K562 (cell line): ENCODE measurements around the gene CYTH4. TPM values are rescaled to one million over a fixed set of nuclear protein-coding genes. Genes with fewer than 3 reads are reported as not detected.
A peak's percentile ranks its signal among the peaks of the same experiment; 100 is the strongest.

Source experiments
- ATAC-seq: fragments of 200-7000 bp; cut with Tn5 transposase; 3 replicates; pipeline ENCODE4 v1.9.1; 2020; ENCODE audit warnings: moderate library complexity
- BruUV-seq: library from RNA; stranded (reverse); fragments of 400-500 nt; replicated peaks from 2 replicates; lab custom pipeline; 2021; lab: Mats Ljungman, UMichigan
- CTCF ChIA-PET: fragments of 300-600 bp; formaldehyde crosslinking; extraction: SDS; loops from one replicate; lab custom pipeline; 2021; ENCODE audit warnings: low intra/inter-chr PET ratio; lab: Yijun Ruan, JAX
- POLR2A ChIA-PET: fragments of 300-600, 350-650 bp; sonication (Branson Sonifier 250); formaldehyde crosslinking; extraction: SDS; loops from one replicate; lab custom pipeline; 2021; ENCODE audit warnings: antibody characterized with exemption, inconsistent platforms; lab: Yijun Ruan, JAX
- DNase-seq, 4 experiments: peaks; one replicate each; pipeline versions ENCODE4 v3.0.0 to v3.0.0-alpha.2; 2011 to 2018; ENCODE audit warnings: low spot score in 3 of 4, mixed read lengths in 3 of 4; ENCODE audit errors: extremely low read depth in 1 of 4
- FAIRE-seq: peaks from 2 replicates; lab custom pipeline; 2011; peaks lifted over from hg19 to GRCh38; lab: Jason Lieb, UNC
- H2AFZ ChIP-seq: 2 replicates; pipeline ENCODE4 v1.6.0; 2011; ENCODE audit warnings: low read depth, low read length, control low read depth, inconsistent platforms
- H3K27ac ChIP-seq: fragments of 200-600 bp; 3 replicates; pipeline ENCODE4 v1.8.0; 2011; ENCODE audit warnings: low read depth, mild to moderate bottlenecking, control low read depth, inconsistent platforms, low read length, moderate library complexity, mixed read lengths; ENCODE audit errors: extremely low read depth
- H3K27me3 ChIP-seq, 2 experiments: fragments of 300-600 bp in 1 of 2; 2 replicates in 1 of 2; 3 replicates in 1 of 2; pipeline versions ENCODE4 v1.6.0 to v1.8.0; 2011; ENCODE audit warnings: inconsistent platforms in 2 of 2, low read length in 2 of 2, mild to moderate bottlenecking in 1 of 2, mixed read lengths in 1 of 2, moderate library complexity in 1 of 2; ENCODE audit not compliant: control insufficient read depth in 2 of 2, insufficient read depth in 2 of 2
- H3K36me3 ChIP-seq: fragments of 300-600 bp; 3 replicates; pipeline ENCODE4 v1.8.0; 2011; ENCODE audit warnings: mild to moderate bottlenecking, low read length, inconsistent platforms; ENCODE audit not compliant: control insufficient read depth, insufficient read depth
- H3K4me1 ChIP-seq, 2 experiments: fragments of 200-600 bp in 1 of 2; replicated peaks in 1 of 2; 2 replicates in 1 of 2; 3 replicates in 1 of 2; pipeline versions ENCODE4 v1.5.1 to v1.8.0; 2011; ENCODE audit warnings: inconsistent platforms in 2 of 2, low read length in 2 of 2, mild to moderate bottlenecking in 1 of 2, mixed read lengths in 1 of 2, moderate library complexity in 1 of 2; ENCODE audit not compliant: control insufficient read depth in 2 of 2, insufficient read depth in 2 of 2
- H3K4me2 ChIP-seq: 2 replicates; pipeline ENCODE4 v1.6.1; 2011; ENCODE audit warnings: low read length, control low read depth, inconsistent platforms, mixed read lengths; ENCODE audit not compliant: insufficient read depth
- H3K4me3 ChIP-seq: fragments of 200-600 bp; sonication (generic), shearing (Covaris generic); 2 replicates; pipeline ENCODE4 v1.5.1; 2016; ENCODE audit warnings: control low read depth, inconsistent platforms
- H3K79me2 ChIP-seq: fragments of 200-600 bp; 3 replicates; pipeline ENCODE4 v1.8.0; 2011; ENCODE audit warnings: low read length, inconsistent platforms; ENCODE audit not compliant: control insufficient read depth, insufficient read depth
- H3K9ac ChIP-seq, 2 experiments: 2 replicates each; pipeline versions ENCODE4 v1.6.0 to v1.6.1; 2011; ENCODE audit warnings: low read depth in 2 of 2, low read length in 2 of 2, control low read depth in 1 of 2, inconsistent platforms in 1 of 2, mild to moderate bottlenecking in 1 of 2, mixed read lengths in 1 of 2; ENCODE audit not compliant: insufficient read depth in 1 of 2
- H3K9me1 ChIP-seq: one replicate; pipeline ENCODE4 v1.6.0; 2011; ENCODE audit warnings: inconsistent platforms, mild to moderate bottlenecking, low read length, moderate library complexity; ENCODE audit not compliant: control insufficient read depth, insufficient read depth
- H3K9me3 ChIP-seq: replicated peaks from 2 replicates; pipeline ENCODE4 v1.5.1; 2011; ENCODE audit warnings: low read depth, low read length, inconsistent platforms; ENCODE audit not compliant: control insufficient read depth, insufficient read depth
- H4K20me1 ChIP-seq: replicated peaks from 2 replicates; pipeline ENCODE4 v1.6.1; 2011; ENCODE audit warnings: low read length, inconsistent platforms, mixed read lengths; ENCODE audit not compliant: control insufficient read depth, insufficient read depth
- C11orf30 ChIP-seq: fragments of 450-650 bp; IDR thresholded peaks from 2 replicates; pipeline ENCODE4 v1.6.1; 2016; ENCODE audit warnings: low read depth, mild to moderate bottlenecking
- CGGBP1 ChIP-seq: fragments of 250-450 bp; sonication (Bioruptor Pico); IDR thresholded peaks from 2 replicates; pipeline ENCODE4 v1.9.0; 2021; ENCODE audit warnings: mild to moderate bottlenecking
- HNRNPUL1 ChIP-seq: fragments of 200-400 bp; formaldehyde crosslinking; IDR thresholded peaks from 2 replicates; pipeline ENCODE4 v1.6.1; 2017; ENCODE audit warnings: low read length
- NFIX ChIP-seq: fragments of 250-450 bp; sonication (Bioruptor Pico); IDR thresholded peaks from 2 replicates; pipeline ENCODE4 v1.4.0; 2020; ENCODE audit warnings: low read depth, mild to moderate bottlenecking, moderate library complexity
- PML ChIP-seq: IDR thresholded peaks from 2 replicates; pipeline ENCODE4 v1.6.1; 2012; ENCODE audit warnings: low read length, inconsistent platforms
- RBM25 ChIP-seq: fragments of 200-400 bp; formaldehyde crosslinking; IDR thresholded peaks from 2 replicates; pipeline ENCODE4 v1.6.1; 2018; ENCODE audit warnings: low read length, low read depth, moderate library complexity; ENCODE audit not compliant: severe bottlenecking
- TCF7 ChIP-seq: sonication (generic); IDR thresholded peaks from 2 replicates; pipeline ENCODE4 v1.6.1; 2016; ENCODE audit warnings: antibody characterized with exemption, borderline replicate concordance
- TFAM ChIP-seq: fragments of 250-450 bp; sonication (Bioruptor Pico); conservative IDR thresholded peaks from 2 replicates; pipeline ENCODE4 v1.5.0; 2021; ENCODE audit warnings: mild to moderate bottlenecking, moderate library complexity
- ZNF217 ChIP-seq: sonication (generic); formaldehyde crosslinking; IDR thresholded peaks from 2 replicates; pipeline ENCODE4 v1.8.0; 2022; ENCODE audit warnings: mild to moderate bottlenecking, missing genetic modification reagents
- whole genome bisulfite sequencing: fragments of 100-300 bp; shearing (Covaris generic); methylation state at CpG from one replicate; pipeline ENCODE4 v1.1.6; 2016; ENCODE audit warnings: low coverage, mixed read lengths; ENCODE audit not compliant: insufficient coverage; ENCODE audit errors: missing lambda C conversion rate; 5-methylcytosine and 5-hydroxymethylcytosine counted together
- in situ Hi-C: fragments of 300-500 bp; cut with MboI; formaldehyde crosslinking; loops from 4 replicates; pipeline ENCODE4 v1.15.0; 2018; ENCODE audit warnings: inconsistent platforms, mixed read lengths
- intact Hi-C: fragments of 100-400 bp; cut with micrococcal nuclease; formaldehyde crosslinking; loops from 2 replicates; pipeline ENCODE4 v1.14.2; 2022
- polyA plus RNA-seq, 8 experiments: library from polyadenylated mRNA; depleted of rRNA in 4 of 8; stranded (reverse) in 5 of 8; unstranded in 3 of 8; fragments of >200 nt; fragmentation: Nextera tagmentation in 2 of 8; fragmentation: Illumina TruSeq in 1 of 8; extraction: Ambion mirVana in 2 of 8; extraction: Trizol in 1 of 8; gene quantifications; 2 replicates each; pipeline versions ENCODE4 v1.2.1 to v1.2.3, GENCODE V29; 2011 to 2014; ENCODE audit warnings: inconsistent platforms in 1 of 8, missing spikeins in 1 of 8
- total RNA-seq, 7 experiments: library from RNA; depleted of rRNA in 6 of 7; stranded (reverse); fragments of >200 nt in 6 of 7; fragmentation: Illumina TruSeq in 2 of 7; extraction: Trizol in 2 of 7; gene quantifications; 2 replicates each; pipeline versions ENCODE4 v1.2.1 to v1.2.3, GENCODE V29; 2011 to 2021; ENCODE audit warnings: low replicate concordance in 1 of 7
- TF ChIP-seq, protein P1 (sequence below), 2 experiments: IDR thresholded peaks; 2 replicates each; pipeline ENCODE4 v1.6.1; 2012; ENCODE audit warnings: improper control_type of control experiment in 2 of 2, low read depth in 2 of 2, low read length in 2 of 2, borderline replicate concordance in 1 of 2

Gene CYTH4
- total and polyA plus RNA-seq, 9 of the 15 experiments (the other 6 are each of a cell fraction or from before 2014, with no cell fraction given): 0.03 to 2.0 (median 0.61) TPM; not detected in 1

DNA sequence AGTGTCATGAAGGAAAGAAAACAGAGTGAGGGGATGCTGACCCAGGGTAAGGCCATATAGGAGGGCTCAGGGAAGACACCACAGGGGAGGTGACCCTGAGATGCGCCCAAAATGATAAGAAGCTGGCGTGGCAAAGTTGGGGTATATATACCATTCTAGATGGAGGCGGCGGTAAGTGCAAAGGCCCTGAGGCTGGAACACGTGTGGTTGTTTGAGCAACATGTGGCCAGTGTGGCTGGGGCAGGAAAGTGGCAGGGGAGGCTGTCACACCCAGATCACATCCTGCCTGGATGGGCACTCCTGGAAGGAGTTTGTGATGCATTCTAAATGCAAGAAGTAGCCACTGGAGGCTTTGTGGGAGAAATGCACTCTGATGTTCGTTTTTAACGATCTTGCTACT is 70.2 kb downstream of the CYTH4 start:
- in situ Hi-C loops: no loop called here
- CTCF ChIA-PET: no interaction called here

DNA sequence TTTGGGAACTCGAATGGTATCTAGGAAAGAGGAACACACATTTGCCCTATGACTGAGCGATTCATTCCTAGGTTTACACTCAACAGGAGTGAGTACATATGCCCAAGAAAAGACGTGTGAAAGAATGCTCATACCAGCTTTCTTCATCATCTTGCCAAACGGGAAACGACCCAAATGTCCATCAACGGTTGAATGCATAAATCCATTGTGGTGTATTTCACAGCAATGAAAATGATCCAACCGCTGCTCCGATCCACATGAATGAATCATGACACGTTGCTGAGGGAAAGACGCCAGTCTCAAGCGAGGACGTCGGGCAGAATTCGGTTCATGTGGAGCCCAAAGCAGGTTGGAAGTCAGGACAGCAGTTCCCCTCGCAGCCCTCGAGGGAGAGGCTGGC is 71.5 kb downstream of the CYTH4 start:
- POLR2A ChIA-PET: no interaction called here
- CTCF ChIA-PET: no interaction called here
- no peak overlapping the region for H2AFZ ChIP-seq
- H3K36me3 ChIP-seq: no peaks in the 10 kb centered on the region
- H3K79me2 ChIP-seq: no peaks in the 10 kb centered on the region
- H3K4me3 ChIP-seq: no peak overlapping the region
- H3K4me1 ChIP-seq: no peaks in the 10 kb centered on the region; a peak in 1 of 5 replicates
- no peak overlapping the region for H3K27ac ChIP-seq
- no peak for ATAC-seq
- intact Hi-C loops: no loop called here
- no peak for FAIRE-seq
- no peak overlapping the region for H3K4me2 ChIP-seq
- H3K9me3 ChIP-seq: no peaks in the 10 kb centered on the region
- DNase-seq: no peak
- H3K27me3 ChIP-seq: peaks cover 12 to 86% of the 10 kb centered on the region in 2 experiments; a peak in 4 of 5 replicates
- H3K9me1 ChIP-seq: no peaks in the 10 kb centered on the region
- H4K20me1 ChIP-seq: 0 out of 2 replicates have a peak, but pooled peaks cover 5% of the 10 kb centered on the region
- in situ Hi-C loops: no loop called here
- BruUV-seq: no TSS peak
- no peak overlapping the region for H3K9ac ChIP-seq
- WGBS: 2% methylated on average over 16 of the region's 16 CpGs
- TF ChIP-seq NFIX (CRISPR knock-in tag) (no peak), HNRNPUL1 (no peak), ZNF217 (CRISPR knock-in tag) (no peak), TCF7 (no peak), PML (no peak), TFAM (CRISPR knock-in tag) (no peak), C11orf30 (no peak)
- TF ChIP-seq, protein P1, sequence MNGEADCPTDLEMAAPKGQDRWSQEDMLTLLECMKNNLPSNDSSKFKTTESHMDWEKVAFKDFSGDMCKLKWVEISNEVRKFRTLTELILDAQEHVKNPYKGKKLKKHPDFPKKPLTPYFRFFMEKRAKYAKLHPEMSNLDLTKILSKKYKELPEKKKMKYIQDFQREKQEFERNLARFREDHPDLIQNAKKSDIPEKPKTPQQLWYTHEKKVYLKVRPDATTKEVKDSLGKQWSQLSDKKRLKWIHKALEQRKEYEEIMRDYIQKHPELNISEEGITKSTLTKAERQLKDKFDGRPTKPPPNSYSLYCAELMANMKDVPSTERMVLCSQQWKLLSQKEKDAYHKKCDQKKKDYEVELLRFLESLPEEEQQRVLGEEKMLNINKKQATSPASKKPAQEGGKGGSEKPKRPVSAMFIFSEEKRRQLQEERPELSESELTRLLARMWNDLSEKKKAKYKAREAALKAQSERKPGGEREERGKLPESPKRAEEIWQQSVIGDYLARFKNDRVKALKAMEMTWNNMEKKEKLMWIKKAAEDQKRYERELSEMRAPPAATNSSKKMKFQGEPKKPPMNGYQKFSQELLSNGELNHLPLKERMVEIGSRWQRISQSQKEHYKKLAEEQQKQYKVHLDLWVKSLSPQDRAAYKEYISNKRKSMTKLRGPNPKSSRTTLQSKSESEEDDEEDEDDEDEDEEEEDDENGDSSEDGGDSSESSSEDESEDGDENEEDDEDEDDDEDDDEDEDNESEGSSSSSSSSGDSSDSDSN (IDR thresholded peaks at IDR 0.05; ENCODE audit: borderline replicate concordance in 1 of 2, low read depth in 2 of 2, low read length in 2 of 2): no peak

More for the DNA sequence above, 70.2 kb downstream of the CYTH4 start:
- POLR2A ChIA-PET: no interaction called here
- H3K27me3 ChIP-seq: peaks cover 12 to 79% of the 10 kb centered on the region in 2 experiments; a peak in 4 of 5 replicates
- WGBS: 3% methylated on average over 7 of the region's 7 CpGs
- H3K4me3 ChIP-seq: no peak overlapping the region
- H3K9me1 ChIP-seq: no peaks in the 10 kb centered on the region
- no peaks in the 10 kb centered on the region for H3K36me3 ChIP-seq
- no peak overlapping the region for H3K9ac ChIP-seq
- ATAC-seq (no peak), DNase-seq (no peak), FAIRE-seq (no peak)
- no peak overlapping the region for H3K4me2 ChIP-seq
- no peak overlapping the region for H2AFZ ChIP-seq
- H3K4me1 ChIP-seq: no peaks in the 10 kb centered on the region
- no TSS peak for BruUV-seq
- TF ChIP-seq RBM25 (peak; percentile 11), CGGBP1 (CRISPR knock-in tag) (no peak)
- H3K9me3 ChIP-seq: no peaks in the 10 kb centered on the region
- no peak overlapping the region for H3K27ac ChIP-seq
- 0 out of 2 replicates have a peak, but pooled peaks cover 5% of the 10 kb centered on the region for H4K20me1 ChIP-seq
- intact Hi-C loops: no loop called here
- H3K79me2 ChIP-seq: no peaks in the 10 kb centered on the region
